Renal cortex interstitium (tissue), 11 donors: ENCODE measurements around the gene CACNA1F. TPM values are rescaled to one million over a fixed set of nuclear protein-coding genes. Genes with fewer than 3 reads are reported as not detected.

Experiments
- DNase-seq, 11 donors: peaks; one replicate each; pipeline ENCODE4 v3.0.0-alpha.2; 2013; ENCODE audit warnings: low read depth in 9 of 11, low spot score in 4 of 11; ENCODE audit errors: extremely low read depth in 1 of 11
- polyA plus RNA-seq, 3 donors: library from polyadenylated mRNA; unstranded; fragments of 120-200 nt; gene quantifications; one replicate each; pipeline ENCODE4 v1.2.1, GENCODE V29; 2013; ENCODE audit not compliant: insufficient read length in 3 of 3

CACNA1F gene
- polyA plus RNA-seq, 3 donors, result 0.09 to 0.29 (median 0.25) TPM

- no peak for DNase-seq
Observed at GRCh38 chrX:49206543-49206942, 26.6 kb downstream of the CACNA1F start.

- no peak for DNase-seq
Observed at GRCh38 chrX:49205443-49205842, 27.7 kb downstream of the CACNA1F start.

GRCh38 chrX:49204709-49205108, 28.4 kb downstream of the CACNA1F start:
- DNase-seq, result no peak

- no peak for DNase-seq
Observed at GRCh38 chrX:49204017-49204416, 29.1 kb downstream of the CACNA1F start.

- no peak for DNase-seq
Observed at GRCh38 chrX:49203536-49203935, 29.6 kb downstream of the CACNA1F start.

- no peak for DNase-seq
Observed at GRCh38 chrX:49202022-49202421, 31.1 kb downstream of the CACNA1F start.

GRCh38 chrX:49199906-49200771, 33.0 kb downstream of the CACNA1F start, which contains the start of gene SYP:
SYP (minus strand) TSS chrX:49200193; CDS start chrX:49200186, 7 bp downstream.
- DNase-seq, result peak in 9 of 11 donors; percentile 55 to 77 (median 71)

- no peak for DNase-seq
Observed at GRCh38 chrX:49199315-49199595, 33.9 kb downstream of the CACNA1F start.

GRCh38 chrX:49198540-49199314, 34.4 kb downstream of the CACNA1F start:
- no peak for DNase-seq

- no peak for DNase-seq
Observed at GRCh38 chrX:49197543-49198087, 35.5 kb downstream of the CACNA1F start.

GRCh38 chrX:49193542-49193964, 39.6 kb downstream of the CACNA1F start:
- DNase-seq, result no peak

GRCh38 chrX:49192722-49193328, 40.3 kb downstream of the CACNA1F start:
- no peak for DNase-seq

GRCh38 chrX:49191574-49192011, 41.5 kb downstream of the CACNA1F start:
- DNase-seq, result no peak

GRCh38 chrX:49190821-49191573, 42.1 kb downstream of the CACNA1F start:
- DNase-seq, result peak; percentile 80 to 97 (median 90)

GRCh38 chrX:49189606-49190005, 43.5 kb downstream of the CACNA1F start:
- no peak for DNase-seq

GRCh38 chrX:49188468-49189076, 44.6 kb downstream of the CACNA1F start:
- no peak for DNase-seq

- no peak for DNase-seq
Observed at GRCh38 chrX:49187526-49187925, 45.6 kb downstream of the CACNA1F start.

- no peak for DNase-seq
Observed at GRCh38 chrX:49187028-49187394, 46.1 kb downstream of the CACNA1F start.
